Measurements from ENCODE around the gene CYREN. TPM values are rescaled to one million over a fixed set of nuclear protein-coding genes. Genes with fewer than 3 reads are reported as not detected.

Gene CYREN
- total RNA-seq, 1 experiment from 2014 or later = 84.8 TPM

DNA sequence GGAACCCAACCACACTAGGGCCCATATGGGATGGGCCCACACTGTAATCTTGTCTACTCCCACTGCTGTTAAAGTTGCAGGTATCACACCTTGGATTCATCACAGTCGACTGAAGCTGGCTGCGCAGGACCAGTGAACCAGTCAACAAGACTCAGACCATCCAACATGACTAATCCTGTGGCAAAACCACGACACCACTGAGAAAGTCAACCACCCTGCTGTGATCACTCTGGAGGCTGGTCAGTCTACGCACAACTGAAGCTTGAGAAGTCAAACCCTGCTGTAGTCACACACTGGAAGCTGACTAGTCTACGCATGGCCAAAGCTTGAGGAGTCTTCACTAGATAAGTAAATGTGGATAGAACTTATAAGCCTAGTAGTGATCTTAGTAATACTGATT lies 9.6 kb upstream of the CYREN start:
- Mint-ChIP-seq H3K36me3 (ENCODE audit: insufficient read depth, unreplicated experiment) (peaks cover 59% of the 10 kb centered on the region), H3K27me3 (ENCODE audit: unreplicated experiment) (no peaks in the 10 kb centered on the region), H3K9me3 (ENCODE audit: low read depth, unreplicated experiment) (no peaks in the 10 kb centered on the region), H3K4me1 (ENCODE audit: low read depth, unreplicated experiment) (peaks cover 55% of the 10 kb centered on the region), H3K4me3 (ENCODE audit: low read depth, unreplicated experiment) (no peak overlapping the region), H3K27ac (ENCODE audit: unreplicated experiment) (peak overlapping the region; percentile 39)
- intact Hi-C loops (cut with micrococcal nuclease; ENCODE audit: unreplicated experiment) = no loop called here
- no peak for DNase-seq
- BruUV-seq (replicated peaks) = no TSS peak
- TF ChIP-seq, protein P1, sequence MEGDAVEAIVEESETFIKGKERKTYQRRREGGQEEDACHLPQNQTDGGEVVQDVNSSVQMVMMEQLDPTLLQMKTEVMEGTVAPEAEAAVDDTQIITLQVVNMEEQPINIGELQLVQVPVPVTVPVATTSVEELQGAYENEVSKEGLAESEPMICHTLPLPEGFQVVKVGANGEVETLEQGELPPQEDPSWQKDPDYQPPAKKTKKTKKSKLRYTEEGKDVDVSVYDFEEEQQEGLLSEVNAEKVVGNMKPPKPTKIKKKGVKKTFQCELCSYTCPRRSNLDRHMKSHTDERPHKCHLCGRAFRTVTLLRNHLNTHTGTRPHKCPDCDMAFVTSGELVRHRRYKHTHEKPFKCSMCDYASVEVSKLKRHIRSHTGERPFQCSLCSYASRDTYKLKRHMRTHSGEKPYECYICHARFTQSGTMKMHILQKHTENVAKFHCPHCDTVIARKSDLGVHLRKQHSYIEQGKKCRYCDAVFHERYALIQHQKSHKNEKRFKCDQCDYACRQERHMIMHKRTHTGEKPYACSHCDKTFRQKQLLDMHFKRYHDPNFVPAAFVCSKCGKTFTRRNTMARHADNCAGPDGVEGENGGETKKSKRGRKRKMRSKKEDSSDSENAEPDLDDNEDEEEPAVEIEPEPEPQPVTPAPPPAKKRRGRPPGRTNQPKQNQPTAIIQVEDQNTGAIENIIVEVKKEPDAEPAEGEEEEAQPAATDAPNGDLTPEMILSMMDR (IDR thresholded peaks at IDR 0.05; ENCODE audit: unreplicated experiment) = no peak
- CTCF ChIA-PET = interaction anchor here (0.6 to 0.7 kb wide), 3 partner anchors 11 to 139 kb away, joined by 3 read pairs; no protein-coding TSS in a partner anchor

GRCh38 chr7:135179321-135179925 lies 8.9 kb upstream of the CYREN start:
- intact Hi-C loops (cut with micrococcal nuclease; ENCODE audit: unreplicated experiment) = loop anchor here (10.0 kb wide), 3 partner anchors 75 to 535 kb away; partner anchors contain the start of gene BPGM
- TF ChIP-seq, protein P1 (IDR thresholded peaks at IDR 0.05; ENCODE audit: unreplicated experiment) = no peak
- CTCF ChIA-PET = interaction anchor here (1.2 kb wide), 1 partner anchor 30 kb away, joined by 4 read pairs; no protein-coding TSS in a partner anchor
- Mint-ChIP-seq H3K4me1 (ENCODE audit: low read depth, unreplicated experiment) (peaks cover 62% of the 10 kb centered on the region), H3K27me3 (ENCODE audit: unreplicated experiment) (no peaks in the 10 kb centered on the region), H3K9me3 (ENCODE audit: low read depth, unreplicated experiment) (no peaks in the 10 kb centered on the region), H3K36me3 (ENCODE audit: insufficient read depth, unreplicated experiment) (peaks cover 60% of the 10 kb centered on the region), H3K27ac (ENCODE audit: unreplicated experiment) (peak overlapping the region; percentile 98), H3K4me3 (ENCODE audit: low read depth, unreplicated experiment) (peak overlapping the region; percentile 78)
- no TSS peak for BruUV-seq (replicated peaks)
- no peak for DNase-seq

GRCh38 chr7:135178364-135178763 lies 7.9 kb upstream of the CYREN start:
- peaks cover 68% of the 10 kb centered on the region for H3K4me1 Mint-ChIP-seq (ENCODE audit: low read depth, unreplicated experiment)
- CTCF ChIA-PET = interaction anchor here (0.9 to 1.3 kb wide), 3 partner anchors 9 to 96 kb away, joined by 3 to 5 read pairs (median 4); no protein-coding TSS in a partner anchor

DNA sequence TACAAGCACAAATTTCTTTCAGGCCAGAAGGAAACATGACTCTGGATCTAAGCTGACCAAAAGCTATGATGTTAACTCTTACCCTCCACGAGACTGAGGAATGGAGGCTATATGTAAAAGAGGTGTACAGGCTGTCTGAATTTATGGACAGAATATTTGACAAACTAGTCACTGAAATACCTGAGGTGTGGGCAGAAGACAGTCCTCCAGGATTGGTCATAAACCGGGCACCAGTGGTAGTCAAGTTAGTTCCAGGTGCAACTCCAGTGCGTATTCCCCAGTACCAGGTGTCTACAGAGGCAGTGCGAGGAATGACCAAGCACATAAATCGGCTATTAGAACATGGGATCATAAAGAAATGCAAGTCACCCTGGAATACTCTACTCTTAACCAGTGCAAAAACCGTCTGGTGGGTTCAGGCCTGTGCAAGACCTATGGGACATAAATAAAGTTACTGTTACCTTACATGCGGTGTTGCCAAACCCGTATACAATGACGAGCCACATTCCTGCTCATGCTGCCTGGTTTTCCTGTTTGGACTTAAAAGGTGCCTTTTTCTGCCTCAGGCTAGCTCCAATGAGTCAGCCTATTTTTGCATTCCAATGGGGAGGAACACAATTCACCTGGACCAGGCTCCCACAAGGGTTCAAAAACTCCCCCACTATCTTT lies 6.7 kb upstream of the CYREN start:
- CTCF ChIA-PET = interaction anchor here (0.5 to 1.3 kb wide), 3 partner anchors 8 to 491 kb away, joined by 3 to 5 read pairs (median 5); no protein-coding TSS in a partner anchor
- Mint-ChIP-seq H3K36me3 (ENCODE audit: insufficient read depth, unreplicated experiment) (peaks cover 55% of the 10 kb centered on the region), H3K4me3 (ENCODE audit: low read depth, unreplicated experiment) (peak overlapping the region; percentile 78), H3K4me1 (ENCODE audit: low read depth, unreplicated experiment) (peaks cover 68% of the 10 kb centered on the region), H3K27ac (ENCODE audit: unreplicated experiment) (peak overlapping the region; percentile 98), H3K27me3 (ENCODE audit: unreplicated experiment) (no peaks in the 10 kb centered on the region), H3K9me3 (ENCODE audit: low read depth, unreplicated experiment) (no peaks in the 10 kb centered on the region)
- TSS peak; percentile 78 for BruUV-seq (replicated peaks)
- intact Hi-C loops (cut with micrococcal nuclease; ENCODE audit: unreplicated experiment) = loop anchor here (10.0 kb wide), 3 partner anchors 78 to 532 kb away; partner anchors contain the start of gene BPGM
- TF ChIP-seq, protein P1 (IDR thresholded peaks at IDR 0.05; ENCODE audit: unreplicated experiment) = no peak
- DNase-seq = peak; percentile 71

More at GRCh38 chr7:135178364-135178763, 7.9 kb upstream of the CYREN start:
- TF ChIP-seq, protein P1 (IDR thresholded peaks at IDR 0.05; ENCODE audit: unreplicated experiment) = no peak
- intact Hi-C loops (cut with micrococcal nuclease; ENCODE audit: unreplicated experiment) = loop anchor here (10.0 kb wide), 3 partner anchors 76 to 534 kb away; partner anchors contain the start of gene BPGM
- no TSS peak for BruUV-seq (replicated peaks)
- H3K27ac Mint-ChIP-seq (ENCODE audit: unreplicated experiment) = peak overlapping the region; percentile 98
- no peaks in the 10 kb centered on the region for H3K9me3 Mint-ChIP-seq (ENCODE audit: low read depth, unreplicated experiment)
- no peaks in the 10 kb centered on the region for H3K27me3 Mint-ChIP-seq (ENCODE audit: unreplicated experiment)
- peak overlapping the region; percentile 78 for H3K4me3 Mint-ChIP-seq (ENCODE audit: low read depth, unreplicated experiment)
- H3K36me3 Mint-ChIP-seq (ENCODE audit: insufficient read depth, unreplicated experiment) = peaks cover 58% of the 10 kb centered on the region
- DNase-seq = peak; percentile 74

Data from Calu3 (cell line).